DMS53 (cell line): ENCODE data around the gene LIPK.
"Not testable (repeated sequence)": the region's sequence is repeated elsewhere in the genome, so short reads cannot be mapped to it uniquely, and the experiment has no call there.

Source experiments
- DNase-seq: peaks from one replicate; lab custom pipeline; 2025; lab: John Stamatoyannopoulos, UW

LIPK gene

GRCh38 chr10:88705958-88706357, at the start of gene LIPK:
LIPK (plus strand) TSS chr10:88706249; CDS start chr10:88724544, 18,295 bp downstream.
- peak; percentile 14 for DNase-seq

GRCh38 chr10:88657901-88658300, 48.1 kb upstream of the LIPK start:
- no peak for DNase-seq

- DNase-seq: no peak
Measured at GRCh38 chr10:88659725-88660597, 46.1 kb upstream of the LIPK start.

GRCh38 chr10:88660598-88660884, 45.5 kb upstream of the LIPK start:
- peak; percentile 34 for DNase-seq

GRCh38 chr10:88661018-88661417, 45.0 kb upstream of the LIPK start:
- peak; percentile 68 for DNase-seq

GRCh38 chr10:88661577-88661976, 44.5 kb upstream of the LIPK start:
- DNase-seq: no peak

GRCh38 chr10:88663153-88663552, 42.9 kb upstream of the LIPK start:
- not testable (repeated sequence) for DNase-seq

GRCh38 chr10:88664142-88664541, 41.9 kb upstream of the LIPK start, which contains the start of gene LIPF:
LIPF (plus strand) TSS chr10:88664442; CDS start chr10:88667298, 2,856 bp downstream.
- no peak for DNase-seq

GRCh38 chr10:88668465-88668864, 37.6 kb upstream of the LIPK start:
- DNase-seq: no peak

- DNase-seq: peak; percentile 7
Measured at GRCh38 chr10:88670497-88670896, 35.6 kb upstream of the LIPK start.

- peak; percentile 69 for DNase-seq
Measured at GRCh38 chr10:88672041-88672440, 34.0 kb upstream of the LIPK start.

GRCh38 chr10:88676283-88677060, 29.6 kb upstream of the LIPK start:
- DNase-seq: no peak

- no peak for DNase-seq
Measured at GRCh38 chr10:88680958-88681357, 25.1 kb upstream of the LIPK start.

GRCh38 chr10:88682491-88682890, 23.6 kb upstream of the LIPK start:
- DNase-seq: no peak

- peak; percentile 66 for DNase-seq
Measured at GRCh38 chr10:88687853-88688467, 18.1 kb upstream of the LIPK start.

GRCh38 chr10:88689366-88689765, 16.7 kb upstream of the LIPK start:
- DNase-seq: no peak

- DNase-seq: peak; percentile 17
Measured at GRCh38 chr10:88693392-88694020, 12.5 kb upstream of the LIPK start.

GRCh38 chr10:88702848-88703597, 3.0 kb upstream of the LIPK start:
- peak; percentile 99 for DNase-seq

- DNase-seq: peak; percentile 70
Measured at GRCh38 chr10:88707429-88708155, 1.5 kb downstream of the LIPK start.

- not testable (repeated sequence) for DNase-seq
Measured at GRCh38 chr10:88709361-88709760, 3.3 kb downstream of the LIPK start.

GRCh38 chr10:88715517-88715916, 9.5 kb downstream of the LIPK start:
- DNase-seq: no peak
